HL-60 (cell line): ENCODE data around the gene PPP1R1C.

Experiments used
- GABPA ChIP-seq: IDR thresholded peaks from 2 replicates; pipeline ENCODE4 v1.6.1; 2012; ENCODE audit warnings: low read depth
- POLR2AphosphoS5 ChIP-seq: IDR thresholded peaks from 2 replicates; pipeline ENCODE4 v1.6.1; 2012; ENCODE audit warnings: low read depth
- TF ChIP-seq, protein P1 (sequence below): IDR thresholded peaks from one replicate; pipeline ENCODE4 v1.5.1; 2011; ENCODE audit warnings: low read length, control low read depth, inconsistent platforms; ENCODE audit not compliant: insufficient read depth

- TF ChIP-seq, protein P1, sequence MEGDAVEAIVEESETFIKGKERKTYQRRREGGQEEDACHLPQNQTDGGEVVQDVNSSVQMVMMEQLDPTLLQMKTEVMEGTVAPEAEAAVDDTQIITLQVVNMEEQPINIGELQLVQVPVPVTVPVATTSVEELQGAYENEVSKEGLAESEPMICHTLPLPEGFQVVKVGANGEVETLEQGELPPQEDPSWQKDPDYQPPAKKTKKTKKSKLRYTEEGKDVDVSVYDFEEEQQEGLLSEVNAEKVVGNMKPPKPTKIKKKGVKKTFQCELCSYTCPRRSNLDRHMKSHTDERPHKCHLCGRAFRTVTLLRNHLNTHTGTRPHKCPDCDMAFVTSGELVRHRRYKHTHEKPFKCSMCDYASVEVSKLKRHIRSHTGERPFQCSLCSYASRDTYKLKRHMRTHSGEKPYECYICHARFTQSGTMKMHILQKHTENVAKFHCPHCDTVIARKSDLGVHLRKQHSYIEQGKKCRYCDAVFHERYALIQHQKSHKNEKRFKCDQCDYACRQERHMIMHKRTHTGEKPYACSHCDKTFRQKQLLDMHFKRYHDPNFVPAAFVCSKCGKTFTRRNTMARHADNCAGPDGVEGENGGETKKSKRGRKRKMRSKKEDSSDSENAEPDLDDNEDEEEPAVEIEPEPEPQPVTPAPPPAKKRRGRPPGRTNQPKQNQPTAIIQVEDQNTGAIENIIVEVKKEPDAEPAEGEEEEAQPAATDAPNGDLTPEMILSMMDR, result no peak
- TF ChIP-seq POLR2AphosphoS5 (no peak), GABPA (no peak)
These were observed 93.4 kb downstream of the PPP1R1C start for GRCh38 chr2:182078988-182079602.
